HG02885 (cell line): ENCODE measurements around the gene PSAP.

ENCODE experiments used
- ATAC-seq: cut with Tn5 transposase; IDR thresholded peaks from one replicate; pipeline ENCODE4 v1.9.1; 2021; ENCODE audit warnings: mild to moderate bottlenecking; ENCODE audit not compliant: unreplicated experiment, poor library complexity

PSAP gene

GRCh38 chr10:71812016-71812912, 38.8 kb downstream of the PSAP start:
- ATAC-seq: no peak

GRCh38 chr10:71811351-71811750, 39.7 kb downstream of the PSAP start:
- ATAC-seq: no peak

- ATAC-seq: no peak
These were observed 40.9 kb downstream of the PSAP start for GRCh38 chr10:71810048-71810750.

- ATAC-seq: no peak
These were observed 41.4 kb downstream of the PSAP start for GRCh38 chr10:71809628-71810027.

GRCh38 chr10:71807557-71808510, 43.2 kb downstream of the PSAP start:
- ATAC-seq: no peak

GRCh38 chr10:71806704-71807556, 44.1 kb downstream of the PSAP start:
- no peak for ATAC-seq

GRCh38 chr10:71805776-71806703, 45.0 kb downstream of the PSAP start:
- ATAC-seq: no peak

GRCh38 chr10:71804077-71804476, 47.0 kb downstream of the PSAP start:
- no peak for ATAC-seq

GRCh38 chr10:71802715-71803488, 48.1 kb downstream of the PSAP start:
- no peak for ATAC-seq

GRCh38 chr10:71802235-71802634, 48.8 kb downstream of the PSAP start:
- ATAC-seq: no peak

GRCh38 chr10:71801361-71801760, 49.7 kb downstream of the PSAP start:
- peak; percentile 87 for ATAC-seq

GRCh38 chr10:71799608-71800453, 51.2 kb downstream of the PSAP start:
- ATAC-seq: no peak

- ATAC-seq: no peak
These were observed 51.9 kb downstream of the PSAP start for GRCh38 chr10:71799112-71799511.

- ATAC-seq: no peak
These were observed 52.8 kb downstream of the PSAP start for GRCh38 chr10:71798308-71798624.

GRCh38 chr10:71797533-71798307, 53.3 kb downstream of the PSAP start:
- no peak for ATAC-seq

- ATAC-seq: no peak
These were observed 54.2 kb downstream of the PSAP start for GRCh38 chr10:71796749-71797405.
